Esophagus squamous epithelium (tissue), 5 donors: ENCODE data around the gene CHI3L2. TPM values are rescaled to one million over a fixed set of nuclear protein-coding genes. Genes with fewer than 3 reads are reported as not detected.

Experiments
- DNase-seq: peaks from one replicate; lab custom pipeline; 2025; lab: John Stamatoyannopoulos, UW
- H3K27ac ChIP-seq, 4 donors: fragments of 200-600 bp; sonication (generic); one replicate each; pipeline ENCODE4 v1.5.1; 2016 to 2019; ENCODE audit warnings: mild to moderate bottlenecking in 1 of 4
- H3K27me3 ChIP-seq, 4 donors: fragments of 200-600 bp; sonication (generic); 1 replicate in 3 of 4; 2 replicates in 1 of 4; pipeline versions ENCODE4 v1.5.1 to v1.6.0; 2017 to 2021; ENCODE audit warnings: antibody characterized with exemption in 1 of 4
- H3K36me3 ChIP-seq, 3 donors: fragments of 200-600 bp; sonication (generic); one replicate each; pipeline ENCODE4 v1.5.1; 2016 to 2019
- H3K4me1 ChIP-seq, 3 donors: fragments of 200-600 bp; sonication (generic); one replicate each; pipeline ENCODE4 v1.5.1; 2017 to 2019
- H3K4me3 ChIP-seq, 4 donors: fragments of 200-600 bp; sonication (generic); 1 replicate in 3 of 4; 2 replicates in 1 of 4; pipeline ENCODE4 v1.5.1; 2016 to 2019; ENCODE audit warnings: mild to moderate bottlenecking in 2 of 4, moderate library complexity in 1 of 4
- H3K9me3 ChIP-seq, 3 donors: fragments of 200-600 bp; sonication (generic); one replicate each; pipeline ENCODE4 v1.5.1; 2016 to 2019
- POLR2A ChIP-seq, 4 donors: fragments of 450-650 bp; IDR thresholded peaks; one replicate each; pipeline ENCODE4 v1.6.1; 2017; ENCODE audit warnings: antibody characterized with exemption in 4 of 4, mild to moderate bottlenecking in 4 of 4, moderate library complexity in 3 of 4
- WGBS, 2 donors: methylation state at CpG; one replicate each; pipeline ENCODE4 v1.1.5; 2018; 5-methylcytosine and 5-hydroxymethylcytosine counted together
- intact Hi-C: fragments of 100-400 bp; cut with DNase I; formaldehyde crosslinking; loops from one replicate; pipeline ENCODE4 v1.15.0; 2022
- total RNA-seq, 4 donors: library from RNA; depleted of rRNA; stranded (reverse); fragments of >200 nt; gene quantifications; one replicate each; pipeline ENCODE4 v1.1.0, GENCODE V29; 2016
- TF ChIP-seq, protein P1 (sequence below), 6 experiments: fragments of 450-650 bp in 4 of 6; fragments of 200-600 bp in 2 of 6; sonication (generic) in 2 of 6; IDR thresholded peaks; one replicate each; pipeline ENCODE4 v1.5.1; 2016 to 2019; ENCODE audit warnings: antibody characterized with exemption in 6 of 6, mild to moderate bottlenecking in 4 of 6, moderate library complexity in 4 of 6
- donor health status: DM: yes; HTN: yes; CAD: no.

The CHI3L2 gene, protein sequence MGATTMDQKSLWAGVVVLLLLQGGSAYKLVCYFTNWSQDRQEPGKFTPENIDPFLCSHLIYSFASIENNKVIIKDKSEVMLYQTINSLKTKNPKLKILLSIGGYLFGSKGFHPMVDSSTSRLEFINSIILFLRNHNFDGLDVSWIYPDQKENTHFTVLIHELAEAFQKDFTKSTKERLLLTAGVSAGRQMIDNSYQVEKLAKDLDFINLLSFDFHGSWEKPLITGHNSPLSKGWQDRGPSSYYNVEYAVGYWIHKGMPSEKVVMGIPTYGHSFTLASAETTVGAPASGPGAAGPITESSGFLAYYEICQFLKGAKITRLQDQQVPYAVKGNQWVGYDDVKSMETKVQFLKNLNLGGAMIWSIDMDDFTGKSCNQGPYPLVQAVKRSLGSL
- 10 to 100 TPM in 1 of 4 donors, 1 to 10 TPM in 2, under 1 TPM in 1; 0.57 to 42.4 (median 1.8) TPM for total RNA-seq

DNA sequence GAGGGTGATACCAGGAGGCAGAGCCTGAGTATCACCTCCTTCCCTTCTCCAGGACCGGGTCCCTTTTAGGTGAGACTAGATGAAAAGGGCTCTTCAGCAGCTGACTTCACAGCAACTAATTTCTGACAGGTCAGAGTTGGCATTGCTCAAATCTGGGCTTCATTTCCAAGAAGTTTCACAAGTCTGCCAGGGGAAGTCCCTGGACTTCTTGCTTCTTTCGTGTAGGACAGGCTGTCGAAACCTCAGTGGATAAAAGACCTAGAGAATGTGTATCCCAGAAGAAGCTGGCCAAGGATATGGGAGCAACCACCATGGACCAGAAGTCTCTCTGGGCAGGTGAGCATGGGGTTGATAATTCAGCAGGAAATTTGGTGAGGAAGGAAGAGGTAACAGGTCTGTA lies at the start of gene CHI3L2:
CHI3L2 (plus strand) TSS at position 280 of the 400 bp plus-strand sequence; CDS start at position 297, 17 bp downstream.
- TF ChIP-seq, protein P1, sequence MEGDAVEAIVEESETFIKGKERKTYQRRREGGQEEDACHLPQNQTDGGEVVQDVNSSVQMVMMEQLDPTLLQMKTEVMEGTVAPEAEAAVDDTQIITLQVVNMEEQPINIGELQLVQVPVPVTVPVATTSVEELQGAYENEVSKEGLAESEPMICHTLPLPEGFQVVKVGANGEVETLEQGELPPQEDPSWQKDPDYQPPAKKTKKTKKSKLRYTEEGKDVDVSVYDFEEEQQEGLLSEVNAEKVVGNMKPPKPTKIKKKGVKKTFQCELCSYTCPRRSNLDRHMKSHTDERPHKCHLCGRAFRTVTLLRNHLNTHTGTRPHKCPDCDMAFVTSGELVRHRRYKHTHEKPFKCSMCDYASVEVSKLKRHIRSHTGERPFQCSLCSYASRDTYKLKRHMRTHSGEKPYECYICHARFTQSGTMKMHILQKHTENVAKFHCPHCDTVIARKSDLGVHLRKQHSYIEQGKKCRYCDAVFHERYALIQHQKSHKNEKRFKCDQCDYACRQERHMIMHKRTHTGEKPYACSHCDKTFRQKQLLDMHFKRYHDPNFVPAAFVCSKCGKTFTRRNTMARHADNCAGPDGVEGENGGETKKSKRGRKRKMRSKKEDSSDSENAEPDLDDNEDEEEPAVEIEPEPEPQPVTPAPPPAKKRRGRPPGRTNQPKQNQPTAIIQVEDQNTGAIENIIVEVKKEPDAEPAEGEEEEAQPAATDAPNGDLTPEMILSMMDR (IDR thresholded peaks at IDR 0.05): no peak
- no peak for TF ChIP-seq POLR2A (IDR thresholded peaks at IDR 0.05)
- intact Hi-C loops: loop anchor here (5.0 to 10.0 kb wide), 2 partner anchors 107 to 170 kb away; no protein-coding TSS in a partner anchor

DNA sequence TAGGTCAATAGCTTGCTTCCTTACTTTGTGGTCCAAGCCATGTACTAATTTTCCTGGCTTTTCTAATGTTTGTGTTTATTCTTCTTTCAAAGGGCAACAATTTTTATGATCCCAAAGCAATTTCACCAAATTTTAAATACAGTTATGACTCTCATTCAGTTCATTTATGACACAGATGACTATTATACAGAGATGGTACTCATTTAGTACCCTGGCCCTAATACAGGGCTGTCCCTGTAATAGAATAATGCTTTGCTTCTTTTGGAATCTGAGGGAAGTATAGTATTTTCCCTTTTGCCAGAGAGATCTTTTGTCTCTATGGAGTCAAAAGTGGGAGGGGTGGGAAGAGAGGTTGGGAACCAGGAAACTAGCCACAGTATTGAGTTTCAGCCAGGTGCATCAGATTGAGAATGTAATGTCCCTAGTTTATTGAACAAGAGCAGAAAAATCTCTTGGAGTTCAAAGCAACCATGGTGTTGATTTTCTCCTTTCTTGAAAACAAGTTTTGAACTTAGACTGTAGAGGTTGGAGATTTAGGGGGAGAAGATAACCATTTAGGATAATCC lies 47.5 kb upstream of the CHI3L2 start:
- Histone ChIP-seq H3K36me3 (peaks cover 0 to 71% (median 0%) of the 10 kb centered on the region in 3 donors), H3K27me3 (no peaks in the 10 kb centered on the region), H3K27ac (no peak overlapping the region), H3K4me3 (no peak overlapping the region), H3K9me3 (no peaks in the 10 kb centered on the region), H3K4me1 (peaks cover 0 to 21% (median 4%) of the 10 kb centered on the region in 3 donors)
- DNase-seq: no peak
- no peak for TF ChIP-seq POLR2A (IDR thresholded peaks at IDR 0.05)
- TF ChIP-seq, protein P1 (IDR thresholded peaks at IDR 0.05): no peak
- intact Hi-C loops: no loop called here

More for the DNA sequence above, at the start of gene CHI3L2:
- Histone ChIP-seq H3K27me3 (no peaks in the 10 kb centered on the region), H3K4me1 (peaks cover 3 to 33% (median 26%) of the 10 kb centered on the region in 3 donors), H3K27ac (peak within 1 kb of the TSS in 3 of 4 donors; percentile 12 to 68 (median 57)), H3K9me3 (no peaks in the 10 kb centered on the region), H3K4me3 (no peak within 1 kb of the TSS), H3K36me3 (no peaks in the 10 kb centered on the region)
- DNase-seq: no peak
- 21 to 43% methylated on average over 2 to 3 of the region's 3 CpGs for WGBS, 2 donors

DNA sequence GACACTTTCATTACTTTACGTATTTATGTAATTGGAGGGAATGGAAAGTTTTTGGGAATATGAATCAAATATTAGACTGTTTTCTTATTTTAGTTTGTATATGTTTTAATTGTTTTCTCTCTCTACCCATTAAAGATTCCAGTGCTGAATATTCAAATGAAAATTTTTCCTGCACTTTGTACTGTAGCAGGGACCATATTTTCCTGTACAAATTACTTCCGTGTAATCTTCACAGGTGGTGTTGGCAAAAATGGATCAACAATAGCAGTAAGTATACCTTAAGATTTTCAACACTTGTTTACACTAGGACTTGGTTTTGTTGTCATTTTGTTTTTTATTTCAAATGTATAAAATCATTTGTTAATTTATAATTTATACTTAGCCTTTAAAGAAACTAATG lies 45.5 kb upstream of the CHI3L2 start:
- Histone ChIP-seq H3K27me3 (no peaks in the 10 kb centered on the region), H3K4me3 (no peak overlapping the region), H3K36me3 (peaks cover 0 to 72% (median 8%) of the 10 kb centered on the region in 3 donors), H3K9me3 (no peaks in the 10 kb centered on the region), H3K27ac (no peak overlapping the region), H3K4me1 (peaks cover 0 to 21% (median 4%) of the 10 kb centered on the region in 3 donors)
- WGBS, 2 donors: 82 to 98% methylated on average over 2 of the region's 2 CpGs
- intact Hi-C loops: no loop called here
- no peak for TF ChIP-seq POLR2A (IDR thresholded peaks at IDR 0.05)
- TF ChIP-seq, protein P1 (IDR thresholded peaks at IDR 0.05): no peak
- DNase-seq: no peak

DNA sequence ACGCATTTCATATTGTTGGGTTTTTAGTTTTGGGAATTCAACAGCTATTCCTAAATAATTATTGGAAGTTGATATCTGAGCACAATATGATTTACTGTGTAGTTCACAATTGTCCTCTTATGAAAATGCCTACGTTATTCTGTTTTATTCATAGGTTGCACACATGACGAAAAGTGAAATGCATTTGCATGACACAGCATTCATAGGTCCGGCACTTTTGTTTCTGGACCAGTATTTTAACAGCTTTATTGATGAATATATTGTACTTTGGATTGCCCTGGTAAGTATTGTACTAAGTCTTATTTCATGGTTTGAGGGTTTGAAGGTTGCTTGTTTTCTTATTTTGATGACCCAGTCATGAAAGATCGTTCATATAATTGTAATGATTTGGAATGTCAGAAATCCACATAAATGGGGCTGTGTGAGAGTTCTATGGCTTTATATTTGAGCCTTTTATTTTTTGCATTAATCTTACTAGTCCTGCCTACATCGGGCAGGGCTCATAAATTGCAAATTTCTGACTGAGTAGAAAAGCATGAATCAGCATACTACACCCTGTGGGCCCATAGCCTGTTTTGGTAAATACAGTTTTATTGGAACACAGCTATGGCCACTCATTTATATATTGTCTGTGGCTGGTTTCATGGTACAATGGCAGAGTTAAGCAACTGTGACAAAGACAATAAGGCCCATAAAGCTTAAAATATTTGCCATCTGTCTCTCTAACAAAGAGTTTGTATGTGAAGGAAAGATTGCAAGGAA lies 44.0 kb upstream of the CHI3L2 start:
- peaks cover 0 to 21% (median 4%) of the 10 kb centered on the region in 3 donors for H3K4me1 ChIP-seq
- peak overlapping the region in 2 of 4 donors; percentile 43 to 47 for H3K27ac ChIP-seq
- H3K9me3 ChIP-seq: no peaks in the 10 kb centered on the region
- H3K4me3 ChIP-seq: no peak overlapping the region
- intact Hi-C loops: no loop called here
- TF ChIP-seq POLR2A (IDR thresholded peaks at IDR 0.05): no peak
- TF ChIP-seq, protein P1 (IDR thresholded peaks at IDR 0.05): no peak
- DNase-seq: no peak
- no peaks in the 10 kb centered on the region for H3K27me3 ChIP-seq
- peaks cover 0 to 72% (median 15%) of the 10 kb centered on the region in 3 donors for H3K36me3 ChIP-seq
- 76 to 82% methylated on average over 6 of the region's 6 CpGs for WGBS, 2 donors
